ENCODE data around the gene THRA. TPM values are rescaled to one million over a fixed set of nuclear protein-coding genes. Genes with fewer than 3 reads are reported as not detected.

Gene THRA, protein sequence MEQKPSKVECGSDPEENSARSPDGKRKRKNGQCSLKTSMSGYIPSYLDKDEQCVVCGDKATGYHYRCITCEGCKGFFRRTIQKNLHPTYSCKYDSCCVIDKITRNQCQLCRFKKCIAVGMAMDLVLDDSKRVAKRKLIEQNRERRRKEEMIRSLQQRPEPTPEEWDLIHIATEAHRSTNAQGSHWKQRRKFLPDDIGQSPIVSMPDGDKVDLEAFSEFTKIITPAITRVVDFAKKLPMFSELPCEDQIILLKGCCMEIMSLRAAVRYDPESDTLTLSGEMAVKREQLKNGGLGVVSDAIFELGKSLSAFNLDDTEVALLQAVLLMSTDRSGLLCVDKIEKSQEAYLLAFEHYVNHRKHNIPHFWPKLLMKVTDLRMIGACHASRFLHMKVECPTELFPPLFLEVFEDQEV
- total RNA-seq = 31.0 TPM

DNA sequence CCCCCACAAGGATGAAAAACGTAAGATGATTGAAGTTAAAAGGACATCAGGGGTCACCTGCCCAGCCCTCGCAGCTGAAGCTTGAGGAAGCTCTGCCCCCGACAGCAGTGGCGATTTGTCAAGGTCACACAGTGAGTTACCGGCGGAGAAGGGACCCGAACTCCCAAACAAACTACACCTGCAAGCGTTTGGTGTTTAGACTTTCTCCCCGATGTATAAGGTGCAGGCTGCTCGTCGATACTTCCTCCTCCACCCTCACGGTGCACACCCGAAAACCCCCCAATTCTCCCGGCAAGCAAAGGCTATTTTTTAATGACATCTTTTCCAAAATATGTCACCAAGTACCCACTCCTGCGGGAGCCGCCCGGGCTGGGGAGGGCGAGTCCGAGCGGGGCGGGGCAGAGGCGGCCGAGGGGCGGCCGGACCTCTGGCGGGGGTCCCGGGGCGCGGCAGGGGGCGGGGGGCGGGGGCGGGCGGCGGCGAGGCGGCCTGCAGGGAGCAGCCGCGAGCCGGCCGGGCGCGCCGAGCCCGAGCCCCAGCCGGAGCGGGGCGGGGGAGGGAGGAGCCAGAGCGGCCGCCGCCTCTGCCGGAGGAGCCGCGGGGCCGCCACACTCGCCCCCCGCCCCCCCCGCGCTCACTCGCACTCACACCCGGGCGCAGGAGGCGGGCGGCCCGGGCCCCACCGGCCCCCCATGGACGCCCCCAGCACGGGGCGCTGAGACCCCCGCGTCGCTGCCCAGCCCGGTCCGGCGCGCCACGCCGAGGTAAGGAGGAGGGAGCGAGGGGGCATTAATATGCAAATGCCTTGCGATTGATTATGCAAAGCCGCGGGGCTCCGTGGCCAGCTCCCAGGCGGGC is at the start of gene THRA:
Gene THRA (plus strand): TSS at position 637 of the 858 bp plus-strand sequence. CDS start 11,524 bp downstream, outside the sequence.
- peak in 1 of 3 donors; percentile 67 for DNase-seq (ENCODE audit: low read depth in 2 of 3, low spot score in 2 of 3)

DNA sequence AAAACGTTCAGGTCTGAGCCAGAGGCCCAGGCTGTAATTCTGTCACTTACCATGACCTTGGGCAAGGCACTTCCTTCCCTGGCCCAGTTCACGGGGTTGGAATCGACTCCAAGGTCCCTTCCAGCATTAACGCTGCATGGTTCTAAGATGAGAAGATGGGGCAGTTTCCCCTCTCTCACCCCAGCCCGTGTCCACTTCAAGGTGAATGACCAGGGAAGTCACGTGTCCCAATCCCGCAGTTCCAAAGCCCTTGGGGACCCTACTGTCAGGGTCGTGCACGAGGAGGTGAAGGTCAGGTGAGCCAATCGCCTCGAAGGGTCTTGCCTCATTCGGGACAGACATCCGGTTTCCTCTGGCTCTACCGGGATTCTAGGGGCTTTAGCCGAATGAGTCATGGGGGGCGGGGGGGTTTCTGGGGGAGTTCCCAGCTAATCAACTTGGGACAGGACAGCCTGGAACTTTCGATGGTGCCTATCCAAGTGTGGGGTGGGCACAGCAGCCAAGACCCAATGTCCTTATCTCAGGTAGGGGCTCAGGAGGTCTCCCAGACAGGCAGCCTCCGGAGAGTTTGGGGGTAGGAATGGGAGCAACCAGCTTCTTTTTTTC is 48.3 kb upstream of the THRA start:
- DNase-seq (ENCODE audit: low read depth in 2 of 3, low spot score in 2 of 3) = no peak

DNA sequence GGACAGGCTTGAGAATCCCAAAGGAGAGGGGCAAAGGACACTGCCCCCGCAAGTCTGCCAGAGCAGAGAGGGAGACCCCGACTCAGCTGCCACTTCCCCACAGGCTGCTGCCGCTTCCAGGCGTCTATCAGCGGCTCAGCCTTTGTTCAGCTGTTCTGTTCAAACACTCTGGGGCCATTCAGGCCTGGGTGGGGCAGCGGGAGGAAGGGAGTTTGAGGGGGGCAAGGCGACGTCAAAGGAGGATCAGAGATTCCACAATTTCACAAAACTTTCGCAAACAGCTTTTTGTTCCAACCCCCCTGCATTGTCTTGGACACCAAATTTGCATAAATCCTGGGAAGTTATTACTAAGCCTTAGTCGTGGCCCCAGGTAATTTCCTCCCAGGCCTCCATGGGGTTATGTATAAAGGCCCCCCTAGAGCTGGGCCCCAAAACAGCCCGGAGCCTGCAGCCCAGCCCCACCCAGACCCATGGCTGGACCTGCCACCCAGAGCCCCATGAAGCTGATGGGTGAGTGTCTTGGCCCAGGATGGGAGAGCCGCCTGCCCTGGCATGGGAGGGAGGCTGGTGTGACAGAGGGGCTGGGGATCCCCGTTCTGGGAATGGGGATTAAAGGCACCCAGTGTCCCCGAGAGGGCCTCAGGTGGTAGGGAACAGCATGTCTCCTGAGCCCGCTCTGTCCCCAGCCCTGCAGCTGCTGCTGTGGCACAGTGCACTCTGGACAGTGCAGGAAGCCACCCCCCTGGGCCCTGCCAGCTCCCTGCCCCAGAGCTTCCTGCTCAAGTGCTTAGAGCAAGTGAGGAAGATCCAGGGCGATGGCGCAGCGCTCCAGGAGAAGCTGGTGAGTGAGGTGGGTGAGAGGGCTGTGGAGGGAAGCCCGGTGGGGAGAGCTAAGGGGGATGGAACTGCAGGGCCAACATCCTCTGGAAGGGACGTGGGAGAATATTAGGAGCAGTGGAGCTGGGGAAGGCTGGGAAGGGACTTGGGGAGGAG is 47.5 kb upstream of the THRA start, which contains the start of gene CSF3:
Gene CSF3 (plus strand): TSS at position 436 of the 993 bp plus-strand sequence. CDS start 35 bp downstream, at position 471.
- peak in 1 of 3 donors; percentile 18 for DNase-seq (ENCODE audit: low read depth in 2 of 3, low spot score in 2 of 3)

DNA sequence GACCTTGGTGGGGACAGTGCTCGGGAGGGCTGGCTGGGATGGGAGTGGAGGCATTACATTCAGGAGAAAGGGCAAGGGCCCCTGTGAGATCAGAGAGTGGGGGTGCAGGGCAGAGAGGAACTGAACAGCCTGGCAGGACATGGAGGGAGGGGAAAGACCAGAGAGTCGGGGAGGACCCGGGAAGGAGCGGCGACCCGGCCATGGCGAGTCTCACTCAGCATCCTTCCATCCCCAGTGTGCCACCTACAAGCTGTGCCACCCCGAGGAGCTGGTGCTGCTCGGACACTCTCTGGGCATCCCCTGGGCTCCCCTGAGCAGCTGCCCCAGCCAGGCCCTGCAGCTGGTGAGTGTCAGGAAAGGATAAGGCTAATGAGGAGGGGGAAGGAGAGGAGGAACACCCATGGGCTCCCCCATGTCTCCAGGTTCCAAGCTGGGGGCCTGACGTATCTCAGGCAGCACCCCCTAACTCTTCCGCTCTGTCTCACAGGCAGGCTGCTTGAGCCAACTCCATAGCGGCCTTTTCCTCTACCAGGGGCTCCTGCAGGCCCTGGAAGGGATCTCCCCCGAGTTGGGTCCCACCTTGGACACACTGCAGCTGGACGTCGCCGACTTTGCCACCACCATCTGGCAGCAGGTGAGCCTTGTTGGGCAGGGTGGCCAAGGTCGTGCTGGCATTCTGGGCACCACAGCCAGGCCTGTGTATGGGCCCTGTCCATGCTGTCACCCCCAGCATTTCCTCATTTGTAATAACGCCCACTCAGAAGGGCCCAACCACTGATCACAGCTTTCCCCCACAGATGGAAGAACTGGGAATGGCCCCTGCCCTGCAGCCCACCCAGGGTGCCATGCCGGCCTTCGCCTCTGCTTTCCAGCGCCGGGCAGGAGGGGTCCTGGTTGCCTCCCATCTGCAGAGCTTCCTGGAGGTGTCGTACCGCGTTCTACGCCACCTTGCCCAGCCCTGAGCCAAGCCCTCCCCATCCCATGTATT is 46.5 kb upstream of the THRA start:
- no peak for DNase-seq (ENCODE audit: low read depth in 2 of 3, low spot score in 2 of 3)

DNA sequence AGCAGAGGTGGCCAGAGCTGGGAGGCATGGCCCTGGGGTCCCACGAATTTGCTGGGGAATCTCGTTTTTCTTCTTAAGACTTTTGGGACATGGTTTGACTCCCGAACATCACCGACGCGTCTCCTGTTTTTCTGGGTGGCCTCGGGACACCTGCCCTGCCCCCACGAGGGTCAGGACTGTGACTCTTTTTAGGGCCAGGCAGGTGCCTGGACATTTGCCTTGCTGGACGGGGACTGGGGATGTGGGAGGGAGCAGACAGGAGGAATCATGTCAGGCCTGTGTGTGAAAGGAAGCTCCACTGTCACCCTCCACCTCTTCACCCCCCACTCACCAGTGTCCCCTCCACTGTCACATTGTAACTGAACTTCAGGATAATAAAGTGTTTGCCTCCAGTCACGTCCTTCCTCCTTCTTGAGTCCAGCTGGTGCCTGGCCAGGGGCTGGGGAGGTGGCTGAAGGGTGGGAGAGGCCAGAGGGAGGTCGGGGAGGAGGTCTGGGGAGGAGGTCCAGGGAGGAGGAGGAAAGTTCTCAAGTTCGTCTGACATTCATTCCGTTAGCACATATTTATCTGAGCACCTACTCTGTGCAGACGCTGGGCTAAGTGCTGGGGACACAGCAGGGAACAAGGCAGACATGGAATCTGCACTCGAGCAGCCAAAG is 45.2 kb upstream of the THRA start:
- DNase-seq (ENCODE audit: low read depth in 2 of 3, low spot score in 2 of 3) = no peak

DNA sequence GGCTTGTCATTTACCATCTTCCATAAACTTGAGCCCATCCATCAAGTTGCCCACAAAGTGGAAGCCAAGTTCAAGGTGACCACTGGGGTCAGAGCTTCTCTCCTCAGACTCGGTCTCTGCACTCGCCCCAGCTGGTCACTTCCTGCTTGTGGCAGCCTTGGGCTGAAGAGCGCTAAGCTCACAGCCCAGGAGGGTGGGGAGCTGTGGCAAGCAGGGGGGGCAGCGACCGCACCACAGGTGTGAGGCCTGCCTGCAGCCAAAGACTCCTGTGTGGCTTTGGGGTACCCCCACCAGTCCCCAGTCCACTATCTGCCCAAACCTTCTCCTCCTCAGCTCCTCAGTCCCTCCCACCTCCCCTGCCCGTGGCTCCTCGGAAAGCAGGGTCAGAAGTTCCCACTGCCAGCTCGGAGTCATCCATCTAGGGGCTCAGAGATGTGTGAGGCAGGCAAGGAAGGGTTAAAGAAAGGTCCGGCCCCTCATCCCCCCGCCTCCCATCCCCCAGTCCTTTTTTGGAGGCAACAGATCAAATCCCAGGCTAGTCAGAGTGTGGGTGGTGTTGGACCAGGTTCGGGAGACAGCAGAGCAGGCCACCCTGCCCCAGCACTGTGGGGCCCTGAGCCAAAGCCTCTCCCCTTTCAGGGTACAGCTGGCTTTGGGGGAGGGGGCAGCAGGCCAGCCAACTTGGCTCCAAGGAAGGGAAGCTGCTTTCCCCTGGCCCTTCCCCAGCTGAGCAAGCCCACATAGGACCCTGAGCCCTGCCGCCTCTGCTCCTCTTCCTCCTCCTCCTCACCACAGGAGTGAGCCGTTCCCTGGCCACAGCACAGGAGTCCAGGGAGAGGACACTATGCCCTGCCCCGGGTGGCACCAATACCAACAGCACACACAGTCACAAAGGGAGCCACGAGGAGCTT is 44.3 kb upstream of the THRA start:
- no peak for DNase-seq (ENCODE audit: low read depth in 2 of 3, low spot score in 2 of 3)

DNA sequence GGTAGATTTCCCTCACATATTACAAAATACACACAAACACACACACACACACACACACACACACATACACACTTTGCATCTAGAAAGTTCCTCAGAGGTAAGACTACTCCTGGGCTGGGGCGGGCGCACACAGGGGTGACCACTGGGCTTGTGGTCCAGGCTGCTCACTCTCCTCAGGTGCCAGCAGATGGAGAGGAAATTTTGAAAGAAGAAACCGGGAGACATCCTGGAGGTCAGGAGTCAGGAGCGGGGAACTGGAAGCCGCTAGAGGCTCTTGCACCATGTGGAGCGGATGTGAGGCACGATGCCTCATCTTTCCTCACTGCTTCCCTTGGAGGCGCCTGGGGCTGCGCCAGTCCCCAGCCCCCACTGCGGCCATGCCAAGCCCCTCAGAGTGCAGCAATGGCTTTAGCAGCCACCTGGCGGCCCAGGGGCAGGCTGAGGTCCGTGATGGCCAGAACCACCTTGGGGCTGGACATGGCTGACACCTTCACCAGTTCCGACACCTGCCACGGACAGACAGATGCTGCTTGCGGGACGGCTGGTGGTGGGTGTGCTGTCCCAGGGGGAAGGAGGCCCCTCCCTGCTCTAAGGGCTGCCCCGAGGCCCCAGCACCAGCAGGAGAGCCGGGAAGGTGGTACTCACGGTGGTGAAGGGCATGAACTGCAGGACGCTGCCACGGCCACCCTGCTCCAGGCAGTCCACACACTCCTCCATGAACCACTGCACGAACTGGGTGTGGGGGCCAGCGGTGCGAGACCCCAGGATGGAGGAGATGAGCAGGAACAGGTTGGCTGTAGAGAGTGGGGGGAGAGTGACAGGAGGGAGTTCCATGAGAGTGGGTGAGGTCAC is 43.4 kb upstream of the THRA start:
- DNase-seq (ENCODE audit: low read depth in 2 of 3, low spot score in 2 of 3) = no peak

DNA sequence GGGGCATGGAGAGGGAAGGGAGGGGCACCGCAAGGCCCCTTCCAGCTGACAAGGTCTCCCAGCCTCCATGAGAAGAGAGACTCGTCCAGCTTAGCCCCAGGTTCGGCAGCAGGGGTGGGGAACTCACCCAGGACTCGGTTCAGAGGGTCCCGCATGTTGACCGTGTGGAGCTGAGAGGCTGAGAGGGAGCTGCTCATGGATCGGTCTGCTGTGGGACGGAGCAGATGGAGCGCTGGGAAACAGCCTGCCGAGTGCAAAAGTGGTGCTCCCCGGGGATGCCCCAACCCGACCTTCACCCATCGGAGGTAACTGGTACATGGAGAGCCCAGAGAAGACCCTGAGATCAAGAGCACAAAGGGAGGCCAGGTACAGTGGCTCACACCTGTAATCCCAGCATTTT is 42.6 kb upstream of the THRA start:
- no peak for DNase-seq (ENCODE audit: low read depth in 2 of 3, low spot score in 2 of 3)

DNA sequence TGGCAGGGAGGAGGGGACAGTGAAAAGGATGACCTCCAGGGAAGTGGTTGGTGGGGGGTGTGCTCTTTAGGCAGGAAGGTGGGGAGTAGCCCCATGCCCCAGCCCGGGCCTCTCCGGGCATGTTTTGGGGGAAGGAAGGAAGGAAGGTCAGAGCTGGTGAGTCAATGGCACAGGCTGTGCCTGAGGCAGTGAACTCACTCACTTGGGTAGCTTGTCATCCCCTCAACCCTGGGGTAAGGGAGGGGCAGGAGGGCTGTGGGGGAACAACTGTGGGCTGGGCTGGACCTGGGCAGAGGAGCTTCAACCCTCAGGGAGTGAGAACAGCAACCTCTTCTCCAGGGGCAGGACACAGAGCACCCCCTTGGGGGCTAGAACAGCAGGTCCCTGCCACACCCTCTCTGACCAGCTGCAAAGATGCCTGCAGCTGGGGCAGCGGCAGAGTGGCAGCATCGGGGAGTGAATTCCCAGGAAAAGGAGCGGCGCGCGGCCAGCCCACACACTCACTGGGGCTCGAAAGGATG is 41.3 kb upstream of the THRA start:
- DNase-seq (ENCODE audit: low read depth in 2 of 3, low spot score in 2 of 3) = no peak

DNA sequence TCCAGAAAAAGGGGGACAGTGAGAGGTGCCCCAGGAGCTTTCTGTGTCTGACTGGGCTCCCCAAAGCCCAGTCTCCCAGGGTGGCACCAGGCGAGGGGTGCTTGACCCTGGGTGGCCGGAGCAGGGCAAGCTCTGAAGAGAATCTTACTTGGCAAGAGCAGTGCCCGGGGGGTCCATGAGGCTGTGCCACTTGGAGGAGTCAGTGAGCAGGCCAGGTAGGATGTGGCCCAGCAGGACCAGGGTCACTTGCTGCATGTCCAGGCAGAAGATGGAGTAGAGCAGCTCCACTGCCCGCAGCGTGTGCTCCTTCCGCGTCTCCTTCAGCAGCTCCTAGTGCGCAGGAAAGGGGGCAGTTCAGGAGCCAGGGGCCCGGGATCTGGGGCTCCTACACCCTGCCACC is 40.3 kb upstream of the THRA start:
- DNase-seq (ENCODE audit: low read depth in 2 of 3, low spot score in 2 of 3) = no peak

DNA sequence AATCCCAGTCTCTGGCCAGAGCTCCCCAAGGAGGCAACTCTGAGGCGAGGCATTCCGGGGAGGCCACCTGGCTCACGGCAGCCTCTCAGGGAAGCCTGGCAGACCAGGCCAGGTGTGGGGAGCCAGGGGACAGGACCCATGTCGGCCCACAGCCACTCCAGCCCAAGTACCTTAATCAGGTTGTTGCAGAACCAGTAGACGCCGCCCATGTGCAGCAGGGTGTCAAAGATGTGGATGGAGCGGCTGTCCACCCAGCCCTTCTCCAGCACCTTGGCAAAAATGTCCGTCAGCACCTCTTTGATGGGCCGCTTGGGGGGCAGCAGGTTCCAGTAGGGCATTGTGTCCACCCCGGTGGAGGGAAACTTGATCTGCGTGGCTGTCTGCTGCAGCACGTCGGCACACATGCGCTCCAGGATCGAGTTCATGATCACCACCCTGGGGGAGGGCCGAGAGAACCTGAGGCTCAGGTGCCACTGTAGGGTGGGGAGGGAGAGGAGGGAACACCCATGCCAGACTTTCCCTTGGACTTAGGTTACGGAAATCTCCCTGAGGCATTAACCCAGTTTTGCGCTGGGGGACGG is 39.7 kb upstream of the THRA start:
- DNase-seq (ENCODE audit: low read depth in 2 of 3, low spot score in 2 of 3) = no peak

DNA sequence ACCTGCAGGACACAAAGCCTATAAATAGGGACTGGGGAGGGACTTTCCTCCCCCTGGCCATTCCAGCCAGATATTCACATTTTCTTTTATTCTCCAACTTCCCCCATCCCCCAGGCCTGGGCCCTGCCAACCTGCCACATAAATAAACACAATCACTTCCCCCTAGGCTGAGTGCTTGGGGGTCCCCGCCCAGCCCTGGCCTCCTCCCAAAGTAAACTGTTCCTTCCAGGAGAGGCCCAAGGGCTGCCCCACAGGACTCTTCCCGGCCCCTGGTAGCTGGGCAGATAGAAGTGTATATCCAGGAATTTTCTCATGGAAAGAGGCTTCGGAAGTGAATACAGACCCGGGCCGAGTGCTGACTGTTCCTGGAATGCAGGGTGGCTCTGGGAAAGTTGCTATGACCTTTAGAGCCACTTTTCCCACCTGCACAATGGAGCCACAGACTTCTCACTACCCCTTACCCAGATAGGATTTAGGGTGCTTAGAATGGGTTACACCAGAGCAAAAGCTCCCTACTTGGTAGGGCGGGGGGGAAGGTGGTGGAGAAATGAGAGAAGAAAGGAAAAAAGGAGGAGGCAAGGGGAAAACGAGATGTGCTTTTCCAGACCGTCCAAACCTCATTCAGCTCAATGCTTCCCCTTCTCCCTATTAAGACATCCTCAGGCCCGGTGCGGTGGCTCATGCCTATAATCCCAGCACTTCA is 39.0 kb upstream of the THRA start:
- DNase-seq (ENCODE audit: low read depth in 2 of 3, low spot score in 2 of 3) = no peak

DNA sequence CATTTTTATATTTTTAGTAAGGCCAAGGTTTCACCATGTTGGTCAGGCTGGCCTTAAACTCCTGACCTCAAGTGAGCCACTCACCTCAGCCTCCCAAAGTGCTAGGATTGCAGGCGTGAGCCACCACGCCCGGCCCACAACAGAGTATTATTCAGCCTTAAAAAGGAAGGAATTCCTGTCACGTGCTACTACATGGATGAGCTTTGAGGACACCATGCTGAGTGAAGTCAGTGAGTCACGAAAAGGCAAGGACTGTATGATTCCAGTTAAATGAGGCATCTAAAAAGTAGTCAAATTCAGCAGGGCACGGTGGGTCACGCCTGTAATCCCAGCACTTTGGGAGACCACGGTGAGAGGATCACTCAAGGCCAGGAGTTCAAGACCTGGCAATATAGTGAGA is 37.9 kb upstream of the THRA start:
- no peak for DNase-seq (ENCODE audit: low read depth in 2 of 3, low spot score in 2 of 3)

DNA sequence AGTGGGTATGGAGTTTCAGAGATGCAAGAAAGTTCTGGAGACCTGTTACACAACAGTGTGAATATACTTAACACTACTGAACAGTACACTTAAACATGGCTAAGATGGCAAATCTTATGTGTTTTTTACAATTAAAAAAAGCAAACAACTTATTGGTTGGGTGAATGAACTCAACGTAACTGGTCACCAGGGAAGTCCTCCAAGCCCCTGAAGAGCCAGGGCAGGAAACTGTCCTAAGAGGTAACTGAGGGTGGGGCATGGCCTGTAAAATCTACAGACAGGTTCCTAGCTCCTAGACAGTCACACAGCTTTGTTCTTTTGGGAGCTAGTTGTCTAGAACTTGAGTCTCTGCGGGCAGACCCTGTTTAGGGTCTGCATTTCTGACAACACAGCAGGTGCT is 37.2 kb upstream of the THRA start:
- DNase-seq (ENCODE audit: low read depth in 2 of 3, low spot score in 2 of 3) = no peak
